Neutrophil (primary cell): ENCODE measurements around the gene NPTX1.

Source experiments
- H3K27ac ChIP-seq: fragments of 200-600 bp; sonication (generic); 2 replicates; pipeline ENCODE4 v1.5.1; 2016; ENCODE audit warnings: mild to moderate bottlenecking, moderate library complexity
- H3K27me3 ChIP-seq: fragments of 200-600 bp; sonication (generic); 2 replicates; pipeline ENCODE4 v1.6.0; 2016; ENCODE audit warnings: mild to moderate bottlenecking
- H3K36me3 ChIP-seq: fragments of 200-600 bp; sonication (generic); 2 replicates; pipeline ENCODE4 v1.5.1; 2017
- H3K4me1 ChIP-seq, 2 experiments: fragments of 200-600 bp in 1 of 2; sonication (generic) in 1 of 2; 1 replicate in 1 of 2; 2 replicates in 1 of 2; pipeline versions ENCODE4 v1.5.1 to v1.6.1; 2013 to 2016; ENCODE audit warnings: low read depth in 1 of 2, low read length in 1 of 2, mild to moderate bottlenecking in 1 of 2, moderate library complexity in 1 of 2; ENCODE audit not compliant: control insufficient read depth in 1 of 2, insufficient read depth in 1 of 2
- H3K4me3 ChIP-seq, 2 experiments: fragments of 200-600 bp in 1 of 2; sonication (generic) in 1 of 2; 1 replicate in 1 of 2; 2 replicates in 1 of 2; pipeline ENCODE4 v1.5.1; 2013 to 2016; ENCODE audit warnings: low read depth in 1 of 2, low read length in 1 of 2, mild to moderate bottlenecking in 1 of 2, moderate library complexity in 1 of 2
- H3K9me3 ChIP-seq: fragments of 200-600 bp; sonication (generic); 2 replicates; pipeline ENCODE4 v1.5.1; 2016
- TF ChIP-seq, protein P1 (sequence below): fragments of 200-600 bp; sonication (generic); IDR thresholded peaks from 2 replicates; pipeline ENCODE4 v1.5.1; 2016; ENCODE audit warnings: antibody characterized with exemption

Gene NPTX1

GRCh38 chr17:80513201-80513600, 36.8 kb upstream of the NPTX1 start:
- TF ChIP-seq, protein P1, sequence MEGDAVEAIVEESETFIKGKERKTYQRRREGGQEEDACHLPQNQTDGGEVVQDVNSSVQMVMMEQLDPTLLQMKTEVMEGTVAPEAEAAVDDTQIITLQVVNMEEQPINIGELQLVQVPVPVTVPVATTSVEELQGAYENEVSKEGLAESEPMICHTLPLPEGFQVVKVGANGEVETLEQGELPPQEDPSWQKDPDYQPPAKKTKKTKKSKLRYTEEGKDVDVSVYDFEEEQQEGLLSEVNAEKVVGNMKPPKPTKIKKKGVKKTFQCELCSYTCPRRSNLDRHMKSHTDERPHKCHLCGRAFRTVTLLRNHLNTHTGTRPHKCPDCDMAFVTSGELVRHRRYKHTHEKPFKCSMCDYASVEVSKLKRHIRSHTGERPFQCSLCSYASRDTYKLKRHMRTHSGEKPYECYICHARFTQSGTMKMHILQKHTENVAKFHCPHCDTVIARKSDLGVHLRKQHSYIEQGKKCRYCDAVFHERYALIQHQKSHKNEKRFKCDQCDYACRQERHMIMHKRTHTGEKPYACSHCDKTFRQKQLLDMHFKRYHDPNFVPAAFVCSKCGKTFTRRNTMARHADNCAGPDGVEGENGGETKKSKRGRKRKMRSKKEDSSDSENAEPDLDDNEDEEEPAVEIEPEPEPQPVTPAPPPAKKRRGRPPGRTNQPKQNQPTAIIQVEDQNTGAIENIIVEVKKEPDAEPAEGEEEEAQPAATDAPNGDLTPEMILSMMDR, result no peak
- Histone ChIP-seq H3K4me1 (no peaks in the 10 kb centered on the region), H3K4me3 (no peak overlapping the region), H3K27ac (no peak overlapping the region), H3K36me3 (no peaks in the 10 kb centered on the region), H3K27me3 (peaks cover 76% of the 10 kb centered on the region), H3K9me3 (no peaks in the 10 kb centered on the region)

- Histone ChIP-seq H3K27me3 (peaks cover 76% of the 10 kb centered on the region), H3K4me3 (no peak overlapping the region), H3K9me3 (no peaks in the 10 kb centered on the region), H3K36me3 (no peaks in the 10 kb centered on the region), H3K27ac (no peak overlapping the region), H3K4me1 (no peaks in the 10 kb centered on the region)
- TF ChIP-seq, protein P1, result no peak
Measured at GRCh38 chr17:80512233-80512632, 35.8 kb upstream of the NPTX1 start.

DNA sequence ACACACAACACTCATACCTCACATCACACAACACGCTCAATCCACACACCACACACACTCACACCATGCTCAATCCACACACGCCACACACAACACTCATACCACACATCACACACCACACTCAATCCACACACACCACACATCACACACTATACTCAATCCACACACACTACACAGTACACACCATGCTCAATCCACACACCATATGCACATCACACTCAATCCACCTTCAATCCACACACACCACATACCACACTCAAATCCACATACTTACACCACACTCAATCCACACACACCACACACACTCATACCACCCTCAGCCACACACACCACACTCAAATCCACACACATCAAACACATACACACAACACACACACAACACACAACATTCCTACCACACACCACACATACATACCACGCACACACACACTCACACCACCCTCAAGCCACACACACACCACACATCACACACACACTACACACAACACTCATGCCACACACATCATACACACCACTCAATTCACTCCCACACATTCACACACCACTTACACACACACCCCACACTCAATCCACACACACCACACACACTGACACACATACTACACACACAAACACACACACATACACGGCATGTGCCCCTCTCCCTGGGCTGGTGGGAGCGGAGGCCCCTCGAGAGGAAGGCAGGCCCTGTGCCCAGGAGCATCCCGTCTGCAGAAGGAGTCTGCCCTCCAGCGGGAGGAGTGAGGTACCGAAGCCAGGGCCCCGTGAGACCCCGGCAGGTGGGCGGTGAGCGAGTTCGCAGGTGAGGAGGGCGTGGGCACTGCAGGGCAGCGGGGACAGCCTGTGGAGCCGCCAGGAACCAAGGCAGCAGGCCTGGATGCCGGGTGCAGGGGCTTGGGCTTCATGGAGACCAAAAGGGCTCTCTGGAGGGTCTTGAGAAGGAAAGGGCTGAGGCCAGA, 35.1 kb upstream of the NPTX1 start:
- TF ChIP-seq, protein P1, result no peak
- H3K4me3 ChIP-seq, result no peak overlapping the region
- H3K4me1 ChIP-seq, result no peaks in the 10 kb centered on the region
- peaks cover 74% of the 10 kb centered on the region for H3K27me3 ChIP-seq
- H3K27ac ChIP-seq, result no peak overlapping the region
- no peaks in the 10 kb centered on the region for H3K36me3 ChIP-seq
- H3K9me3 ChIP-seq, result no peaks in the 10 kb centered on the region

DNA sequence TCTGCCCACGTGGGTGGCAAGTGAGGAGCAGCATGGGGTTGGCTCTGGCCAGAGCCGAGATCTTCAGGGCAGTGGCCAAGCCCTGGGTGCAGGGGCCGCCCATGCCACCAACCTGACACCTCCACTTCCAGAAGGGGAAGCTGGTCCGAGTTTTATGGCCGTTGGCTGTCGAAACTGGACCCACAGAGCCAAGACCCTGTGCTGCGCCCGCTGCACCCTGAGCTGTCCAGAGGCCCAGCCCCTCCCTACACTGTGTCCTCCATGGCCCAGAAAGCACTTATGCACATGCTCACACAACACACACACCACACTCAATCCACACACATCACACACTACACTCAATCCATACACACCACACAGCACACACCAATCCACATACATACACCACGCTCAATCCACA, 34.4 kb upstream of the NPTX1 start:
- Histone ChIP-seq H3K36me3 (no peaks in the 10 kb centered on the region), H3K27me3 (peaks cover 71% of the 10 kb centered on the region), H3K4me3 (no peak overlapping the region)

DNA sequence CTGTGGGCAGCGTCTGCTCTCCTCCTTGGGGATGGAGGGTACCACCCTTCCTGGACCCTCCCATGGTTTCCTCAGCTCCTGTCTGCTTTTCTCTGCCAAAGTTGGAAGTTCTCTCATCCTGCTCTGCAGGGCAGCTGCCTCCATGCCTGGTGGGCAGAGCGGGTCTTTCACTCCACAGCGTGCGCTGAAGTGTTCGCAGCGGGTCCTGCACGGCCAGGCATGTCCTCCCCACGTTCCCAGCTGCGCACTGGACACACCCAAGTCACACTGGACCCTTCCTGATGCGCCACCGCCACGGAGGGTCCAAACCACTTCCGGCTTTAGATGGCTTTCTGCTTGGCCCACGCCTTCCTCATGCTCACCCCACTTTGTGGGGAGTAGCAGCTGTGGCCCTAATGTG, 33.7 kb upstream of the NPTX1 start:
- TF ChIP-seq, protein P1, result no peak

More for the DNA sequence above, 34.4 kb upstream of the NPTX1 start:
- no peak overlapping the region for H3K27ac ChIP-seq
- no peaks in the 10 kb centered on the region for H3K9me3 ChIP-seq
- TF ChIP-seq, protein P1, result no peak
- no peaks in the 10 kb centered on the region for H3K4me1 ChIP-seq

More for the DNA sequence above, 33.7 kb upstream of the NPTX1 start:
- H3K27me3 ChIP-seq, result peaks cover 76% of the 10 kb centered on the region
- H3K36me3 ChIP-seq, result no peaks in the 10 kb centered on the region
- no peak overlapping the region for H3K4me3 ChIP-seq
- no peaks in the 10 kb centered on the region for H3K4me1 ChIP-seq
- no peak overlapping the region for H3K27ac ChIP-seq
- H3K9me3 ChIP-seq, result no peaks in the 10 kb centered on the region
